GM12865 (cell line): ENCODE measurements around the gene VSTM4.

ENCODE experiments used
- DNase-seq: peaks from one replicate; pipeline ENCODE4 v3.0.0; 2010; ENCODE audit warnings: low read depth
- H3K4me3 ChIP-seq: 2 replicates; pipeline ENCODE4 v1.5.1; 2011; ENCODE audit warnings: mild to moderate bottlenecking, low read depth, low read length, control low read depth
- CTCF ChIP-seq: IDR thresholded peaks from 2 replicates; pipeline ENCODE4 v1.5.1; 2011; ENCODE audit warnings: low read length, control low read depth, low read depth, inconsistent platforms; ENCODE audit not compliant: insufficient read depth; ENCODE audit errors: missing control alignments

The VSTM4 gene

GRCh38 chr10:49081547-49082275 is 33.6 kb downstream of the VSTM4 start:
- no peak overlapping the region for H3K4me3 ChIP-seq
- no peak for TF ChIP-seq CTCF
- DNase-seq = no peak

DNA sequence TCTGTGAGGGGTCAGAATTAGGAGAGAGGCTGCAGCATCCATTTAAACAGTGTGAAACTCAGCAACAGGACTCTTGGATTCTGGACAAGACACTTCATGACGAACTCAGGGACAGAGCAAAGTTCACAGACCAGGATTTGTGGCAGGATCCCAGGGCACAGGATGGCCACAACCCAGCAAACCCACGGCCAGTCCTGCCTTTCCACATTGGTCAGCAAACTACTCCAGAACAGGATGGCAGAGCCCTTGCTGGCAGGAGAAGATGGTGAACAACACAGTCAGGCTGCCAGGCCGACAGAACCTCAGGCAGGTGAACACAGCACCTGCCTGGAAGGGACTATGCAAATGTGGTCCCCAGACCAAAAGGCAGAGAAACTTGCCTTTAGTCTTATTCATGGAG is 34.4 kb downstream of the VSTM4 start:
- no peak for DNase-seq
- H3K4me3 ChIP-seq = no peak overlapping the region
- no peak for TF ChIP-seq CTCF

GRCh38 chr10:49080071-49080470 is 35.3 kb downstream of the VSTM4 start:
- no peak overlapping the region for H3K4me3 ChIP-seq
- DNase-seq = no peak
- TF ChIP-seq CTCF = no peak

- no peak for DNase-seq
- TF ChIP-seq CTCF = no peak
- H3K4me3 ChIP-seq = no peak overlapping the region
Observed at GRCh38 chr10:49079499-49079898, 35.8 kb downstream of the VSTM4 start.

DNA sequence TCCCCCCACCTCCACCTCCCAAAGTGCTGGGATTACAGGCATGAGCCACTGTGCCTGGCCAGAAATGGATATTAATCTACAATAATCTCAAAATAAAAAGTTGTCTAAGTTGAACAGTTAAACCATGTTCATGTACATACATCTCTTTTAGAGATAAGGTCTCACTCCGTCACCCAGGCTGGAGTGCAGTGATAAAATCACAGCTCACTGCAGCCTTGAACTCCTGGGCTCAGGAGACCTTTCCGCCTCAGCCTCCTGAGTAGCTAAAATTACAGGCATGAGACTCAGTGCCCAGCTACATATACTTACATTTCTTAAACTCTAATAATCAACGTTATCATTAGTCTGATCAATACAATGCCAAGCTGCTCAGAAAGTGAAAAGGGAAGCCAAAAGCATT is 36.2 kb downstream of the VSTM4 start:
- no peak for DNase-seq
- H3K4me3 ChIP-seq = no peak overlapping the region
- TF ChIP-seq CTCF = no peak

- no peak for TF ChIP-seq CTCF
- no peak for DNase-seq
- H3K4me3 ChIP-seq = no peak overlapping the region
Observed at GRCh38 chr10:49078433-49078832, 36.9 kb downstream of the VSTM4 start.

GRCh38 chr10:49076741-49077521 is 38.4 kb downstream of the VSTM4 start:
- no peak for TF ChIP-seq CTCF
- no peak overlapping the region for H3K4me3 ChIP-seq
- DNase-seq = peak; percentile 69
